LNCAP (cell line): Measurements from ENCODE around the gene GPSM3.

Experiments used
- CTCF ChIP-seq: fragments of 450-650 bp; IDR thresholded peaks from 2 replicates; pipeline ENCODE4 v1.5.1; 2017; ENCODE audit warnings: mild to moderate bottlenecking

Gene GPSM3

GRCh38 chr6:32194388-32194787 lies 1.9 kb upstream of the GPSM3 start:
- TF ChIP-seq CTCF: no peak

DNA sequence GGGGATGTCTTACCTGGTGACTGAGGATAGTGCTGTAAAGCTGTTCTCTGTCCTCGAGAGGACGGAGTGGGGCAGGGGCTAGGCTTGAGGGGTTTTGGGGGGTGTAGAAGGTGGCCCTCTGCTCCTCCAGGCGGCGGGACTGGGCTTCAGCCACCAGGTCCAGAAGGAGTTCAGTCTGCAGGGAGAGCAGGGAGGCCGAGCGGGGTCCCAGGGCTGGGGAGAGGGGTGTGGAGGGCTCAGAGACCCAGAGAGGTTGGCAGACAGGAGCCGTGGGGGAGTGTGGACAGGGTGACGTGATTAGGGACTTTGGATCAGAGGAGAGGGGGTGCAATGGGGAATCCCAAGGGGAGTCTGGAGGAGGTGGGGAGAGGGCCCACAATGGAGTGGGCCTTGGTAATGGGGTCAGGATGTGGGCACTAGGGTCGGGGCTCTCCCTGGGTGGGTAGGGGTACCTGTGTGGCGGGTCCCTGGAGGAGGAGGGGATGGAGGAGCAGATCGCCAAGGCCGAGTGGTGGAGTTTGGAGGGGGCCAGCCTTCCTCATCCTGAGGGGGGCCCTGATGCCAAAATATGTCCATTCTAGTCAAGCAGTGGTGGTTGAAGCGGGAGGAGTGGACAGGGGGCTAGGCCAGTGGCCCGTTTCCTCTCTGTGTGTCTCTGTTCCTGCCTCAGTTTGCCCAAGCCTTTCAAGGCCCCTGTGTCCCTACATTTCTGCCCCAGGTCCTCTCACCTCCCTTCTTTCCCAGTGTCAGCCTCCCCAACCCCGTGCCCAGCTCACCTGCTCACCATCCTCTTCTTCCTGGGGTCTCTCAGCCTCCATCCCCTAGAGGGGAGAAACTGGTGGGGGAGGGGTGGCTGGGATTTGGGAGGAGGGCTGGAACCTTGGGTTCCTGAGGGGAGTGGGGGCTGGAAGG lies 491 bp downstream of the GPSM3 start:
- no peak for TF ChIP-seq CTCF

- no peak for TF ChIP-seq CTCF
These were observed 1.3 kb downstream of the GPSM3 start for GRCh38 chr6:32190911-32191677.

- no peak for TF ChIP-seq CTCF
These were observed 2.2 kb downstream of the GPSM3 start, which contains the start of gene PBX2 for GRCh38 chr6:32190054-32190851. Gene PBX2 (minus strand): TSS chr6:32190202. CDS start chr6:32189915, 287 bp downstream.

GRCh38 chr6:32189742-32190053 lies 2.7 kb downstream of the GPSM3 start:
- no peak for TF ChIP-seq CTCF

GRCh38 chr6:32189069-32189741 lies 3.2 kb downstream of the GPSM3 start:
- TF ChIP-seq CTCF: no peak
